ENCODE results near the gene RMND5B.
"Not testable (repeated sequence)": the region's sequence is repeated elsewhere in the genome, so short reads cannot be mapped to it uniquely, and the experiment has no call there.

The RMND5B gene

GRCh38 chr5:178177569-178177968, 46.8 kb downstream of the RMND5B start:
- no peak for DNase-seq

GRCh38 chr5:178180141-178180863, 49.5 kb downstream of the RMND5B start:
- no peak for DNase-seq

GRCh38 chr5:178182158-178182876, 51.5 kb downstream of the RMND5B start:
- DNase-seq: no peak

- no peak for DNase-seq
Observed at GRCh38 chr5:178186427-178186826, 55.6 kb downstream of the RMND5B start.

- DNase-seq: no peak
Observed at GRCh38 chr5:178187014-178187413, 56.2 kb downstream of the RMND5B start, which contains the start of gene GMCL2. Gene GMCL2 (minus strand): TSS chr5:178187371. CDS start chr5:178187299, 72 bp downstream.

- no peak for DNase-seq
Observed at GRCh38 chr5:178189433-178189832, 58.6 kb downstream of the RMND5B start.

GRCh38 chr5:178191661-178192060, 60.8 kb downstream of the RMND5B start:
- DNase-seq: no peak

GRCh38 chr5:178192244-178192643, 61.4 kb downstream of the RMND5B start:
- DNase-seq: no peak

GRCh38 chr5:178192787-178193186, 62.0 kb downstream of the RMND5B start:
- no peak for DNase-seq

- no peak for DNase-seq
Observed at GRCh38 chr5:178193251-178193809, 62.5 kb downstream of the RMND5B start.

GRCh38 chr5:178194026-178194425, 63.2 kb downstream of the RMND5B start:
- no peak for DNase-seq

GRCh38 chr5:178196281-178196812, 65.5 kb downstream of the RMND5B start:
- DNase-seq: no peak

- DNase-seq: no peak
Observed at GRCh38 chr5:178196986-178197385, 66.2 kb downstream of the RMND5B start.

- DNase-seq: not testable (repeated sequence)
Observed at GRCh38 chr5:178198151-178198550, 67.3 kb downstream of the RMND5B start.

- DNase-seq: no peak
Observed at GRCh38 chr5:178198706-178199105, 67.9 kb downstream of the RMND5B start.

- DNase-seq: no peak
Observed at GRCh38 chr5:178199581-178200434, 69.0 kb downstream of the RMND5B start.

All from activated CD4-positive, alpha-beta T cell treated with anti-CD3 and anti-CD28 coated beads, Interleukin-2, amount 50 U/mL, for 1 hour (primary cell).